Heart left ventricle (tissue), 16 donors: ENCODE results near the gene PEAK3. TPM values are rescaled to one million over a fixed set of nuclear protein-coding genes. Genes with fewer than 3 reads are reported as not detected.

Source experiments
- ATAC-seq, 4 donors: fragments of 200-7000 bp; cut with Tn5 transposase; one replicate each; pipeline ENCODE4 v1.9.1; 2020 to 2022; ENCODE audit warnings: moderate library complexity in 4 of 4, mild to moderate bottlenecking in 3 of 4, moderate number of reproducible peaks in 1 of 4
- DNase-seq, 5 donors: peaks; one replicate each; pipeline ENCODE4 v3.0.0-alpha.2; 2020
- H3K27ac ChIP-seq, 12 donors: fragments of 200-600 bp; sonication (generic) in 4 of 12; one replicate each; pipeline versions ENCODE4 v1.5.0 to v1.8.0; 2016 to 2022; ENCODE audit warnings: mild to moderate bottlenecking in 2 of 12
- H3K27me3 ChIP-seq, 9 donors: fragments of 200-600 bp; sonication (generic) in 2 of 9; one replicate each; pipeline versions ENCODE4 v1.5.1 to v1.8.0; 2016 to 2022; ENCODE audit warnings: mild to moderate bottlenecking in 3 of 9
- H3K36me3 ChIP-seq, 9 donors: fragments of 200-600 bp; sonication (generic) in 2 of 9; one replicate each; pipeline versions ENCODE4 v1.5.0 to v1.8.0; 2018 to 2022; ENCODE audit warnings: mild to moderate bottlenecking in 2 of 9
- H3K4me1 ChIP-seq, 12 donors: fragments of 200-600 bp; sonication (generic) in 4 of 12; one replicate each; pipeline versions ENCODE4 v1.5.0 to v1.8.0; 2016 to 2022; ENCODE audit warnings: mild to moderate bottlenecking in 3 of 12
- H3K4me3 ChIP-seq, 12 donors: fragments of 200-600 bp; sonication (generic) in 4 of 12; one replicate each; pipeline versions ENCODE4 v1.5.0 to v1.8.0; 2017 to 2022; ENCODE audit warnings: mild to moderate bottlenecking in 9 of 12, moderate library complexity in 4 of 12
- H3K9me3 ChIP-seq, 12 donors: fragments of 200-600 bp; sonication (generic) in 4 of 12; one replicate each; pipeline versions ENCODE4 v1.5.0 to v1.8.0; 2016 to 2022; ENCODE audit warnings: mild to moderate bottlenecking in 1 of 12
- CTCF ChIP-seq, 12 donors: fragments of 200-600 bp; sonication (generic) in 4 of 12; IDR thresholded peaks; one replicate each; pipeline versions ENCODE4 v1.5.0 to v1.8.0; 2018 to 2022; ENCODE audit warnings: antibody characterized with exemption in 12 of 12, mild to moderate bottlenecking in 5 of 12
- POLR2A ChIP-seq, 2 donors: fragments of 450-650 bp; IDR thresholded peaks; one replicate each; pipeline ENCODE4 v1.6.1; 2017; ENCODE audit warnings: antibody characterized with exemption in 2 of 2, mild to moderate bottlenecking in 2 of 2, moderate library complexity in 2 of 2
- WGBS, 4 donors: extraction: QIAGEN DNeasy Blood & Tissue Kit in 2 of 4; methylation state at CpG; one replicate each; pipeline versions ENCODE4 v1.1.5 to v1.1.7; 2013 to 2018; 5-methylcytosine and 5-hydroxymethylcytosine counted together
- intact Hi-C, 10 donors: fragments of 100-400 bp; cut with DNase I; formaldehyde crosslinking; loops; one replicate each; pipeline versions ENCODE4 v1.11.1 to v1.14.2; 2022
- polyA plus RNA-seq, 2 donors: library from polyadenylated mRNA; stranded (reverse); fragments of 200-250 nt; gene quantifications; one replicate each; pipeline ENCODE4 v1.2.3, GENCODE V29; 2013
- total RNA-seq, 9 donors: library from RNA; depleted of rRNA in 2 of 9; stranded (reverse); fragments of >200 nt in 2 of 9; fragmentation: NEBNext Ultra II Directional in 3 of 9; extraction: Animal tissue kit (Norgen Biotek cat#: 25700) in 3 of 9; gene quantifications; one replicate each; pipeline versions ENCODE4 v1.1.0 to v1.2.4, GENCODE V29; 2016 to 2023
- donor health status: ischemic (EF 13 %, LVEDD 7.1; RV severe dilation, severe dysfunction).
- donor health status: healthy with polysubstance abuse.
- donor health status: DM: no; HTN: yes; CAD: no.
- donor health status: DM: no; HTN: no; CAD: no.
- donor health status: ischemic (EF 25% LVEDD 6.9; RV normal size, moderate dysfunction).
- donor health status: ischemic (EF 25% LVEDD 5.7; RV mildly dilated, moderate dysfunction).
- donor health status: healthy.
- donor health status: DM: yes; HTN: yes; CAD: no.
- donor health status: ischemic (EF 35%, LVEDD 5.7; RV mildly dilated, moderate dysfunction).
- donor health status: nonischemic (EF 11% LVEDD 7.7; RV severe dilation, severe dysfunction).
- donor health status: DM: yes; HTN: yes; CAD: no.
- donor health status: PGD.
- donor health status: ischemic (EF 29% LVEDD 5.4; RV normal size, mild dysfunction).
- donor health status: nonischemic (EF 23%, LVEDD 6.1; RV moderate dilation, normal function).

Gene PEAK3
- total and polyA plus RNA-seq, 11 donors: 0.11 to 1.6 (median 0.27) TPM

- Histone ChIP-seq H3K27me3 (peaks cover 13 to 71% (median 46%) of the 10 kb centered on the region in 9 donors), H3K4me3 (no peak overlapping the region), H3K36me3 (no peaks in the 10 kb centered on the region), H3K4me1 (peaks cover 0 to 14% (median 0%) of the 10 kb centered on the region in 12 donors), H3K27ac (no peak overlapping the region), H3K9me3 (peaks cover 0 to 12% (median 2%) of the 10 kb centered on the region in 12 donors)
- no peak for TF ChIP-seq POLR2A (IDR thresholded peaks at IDR 0.05)
- TF ChIP-seq CTCF (IDR thresholded peaks at IDR 0.05): no peak
- 92 to 94% (median 94%) methylated on average over 4 of the region's 4 CpGs for WGBS, 4 donors
- DNase-seq (no peak), ATAC-seq (no peak)
- intact Hi-C loops: loop anchor here in 3 of 10 donors (10.0 kb wide), 2 partner anchors 76 to 386 kb away; partner anchors contain the start of genes PLEKHJ1 (in 2 of the 3) and SF3A2 (in 2 of the 3)
Measured at GRCh38 chr19:2311093-2311492, 29.1 kb upstream of the PEAK3 start.

GRCh38 chr19:2309734-2310362 lies 27.9 kb upstream of the PEAK3 start:
- Histone ChIP-seq H3K4me3 (no peak overlapping the region), H3K9me3 (peaks cover 0 to 5% (median under 1%) of the 10 kb centered on the region in 12 donors), H3K27ac (no peak overlapping the region), H3K36me3 (no peaks in the 10 kb centered on the region), H3K27me3 (peaks cover 13 to 76% (median 46%) of the 10 kb centered on the region in 9 donors), H3K4me1 (peaks cover 0 to 14% (median 0%) of the 10 kb centered on the region in 12 donors)
- DNase-seq (no peak), ATAC-seq (peak; percentile 23 to 65 (median 44))
- WGBS, 4 donors: 45 to 63% (median 47%) methylated on average over 12 to 17 of the region's 17 CpGs
- TF ChIP-seq POLR2A (IDR thresholded peaks at IDR 0.05) (no peak), CTCF (IDR thresholded peaks at IDR 0.05) (no peak)
- intact Hi-C loops: loop anchor here in 3 of 10 donors (10.0 kb wide), 2 partner anchors 75 to 385 kb away; partner anchors contain the start of genes PLEKHJ1 (in 2 of the 3) and SF3A2 (in 2 of the 3)

GRCh38 chr19:2308114-2308556 lies 26.2 kb upstream of the PEAK3 start, which contains the start of gene LINGO3:
Gene LINGO3, minus strand, starts transcription at chr19:2308154. Its CDS starts 16,378 bp downstream, at chr19:2291776.
- intact Hi-C loops: no loop called here
- Histone ChIP-seq H3K27me3 (peaks cover 13 to 78% (median 49%) of the 10 kb centered on the region in 9 donors), H3K9me3 (no peaks in the 10 kb centered on the region), H3K27ac (no peak within 1 kb of the TSS), H3K4me1 (peaks cover 0 to 14% (median 0%) of the 10 kb centered on the region in 12 donors), H3K4me3 (peak within 1 kb of the TSS in 2 of 12 donors; percentile 19 to 39), H3K36me3 (no peaks in the 10 kb centered on the region)
- ATAC-seq (no peak), DNase-seq (no peak)
- TF ChIP-seq CTCF (IDR thresholded peaks at IDR 0.05): no peak
- TF ChIP-seq POLR2A (IDR thresholded peaks at IDR 0.05): no peak
- 5 to 18% (median 11%) methylated on average over 15 to 63 of the region's 63 CpGs for WGBS, 4 donors

GRCh38 chr19:2307518-2308012 lies 25.6 kb upstream of the PEAK3 start:
- WGBS, 4 donors: 8 to 23% (median 20%) methylated on average over 8 to 33 of the region's 33 CpGs
- peaks cover 0 to 17% (median 2%) of the 10 kb centered on the region in 12 donors for H3K4me1 ChIP-seq
- TF ChIP-seq POLR2A (IDR thresholded peaks at IDR 0.05) (no peak), CTCF (IDR thresholded peaks at IDR 0.05) (no peak)
- no peak for DNase-seq
- H3K9me3 ChIP-seq: no peaks in the 10 kb centered on the region
- no peak overlapping the region for H3K27ac ChIP-seq
- ATAC-seq: no peak
- no peak overlapping the region for H3K4me3 ChIP-seq
- H3K27me3 ChIP-seq: peaks cover 12 to 78% (median 49%) of the 10 kb centered on the region in 9 donors
- H3K36me3 ChIP-seq: no peaks in the 10 kb centered on the region
- intact Hi-C loops: no loop called here
